ENCODE data around the gene KAZN.

- TF ChIP-seq GATA2 (IDR thresholded peaks at IDR 0.05; ENCODE audit: low read depth, low read length), result no peak
- no peak for TF ChIP-seq GATA3 (IDR thresholded peaks at IDR 0.05; ENCODE audit: low read depth, low read length)
Observed at GRCh38 chr1:14735841-14736240, 137.4 kb downstream of the KAZN start.

Measured in SH-SY5Y (cell line).